Thoracic aorta (tissue), 2 donors: ENCODE measurements around the gene VIPR2. TPM values are rescaled to one million over a fixed set of nuclear protein-coding genes. Genes with fewer than 3 reads are reported as not detected.

Experiments used
- ATAC-seq: fragments of 150-250 bp; one replicate; pipeline ENCODE4 v1.8.0; 2017; ENCODE audit warnings: low read depth; ENCODE audit not compliant: insufficient number of reproducible peaks, low FRiP score
- DNase-seq: peaks from one replicate; pipeline ENCODE4 v3.0.0-alpha.2; 2020; ENCODE audit warnings: low spot score
- H3K27ac ChIP-seq, 2 donors: fragments of 200-600 bp; sonication (generic); 1 replicate in 1 of 2; 2 replicates in 1 of 2; pipeline ENCODE4 v1.5.1; 2016; ENCODE audit warnings: mild to moderate bottlenecking in 2 of 2, moderate library complexity in 2 of 2
- H3K27me3 ChIP-seq: fragments of 200-600 bp; sonication (generic); replicated peaks from 2 replicates; pipeline ENCODE4 v1.6.0; 2016; ENCODE audit warnings: mild to moderate bottlenecking; ENCODE audit not compliant: insufficient read depth
- H3K36me3 ChIP-seq: fragments of 200-600 bp; sonication (generic); one replicate; pipeline ENCODE4 v1.5.1; 2016
- H3K4me1 ChIP-seq, 2 donors: fragments of 200-600 bp; sonication (generic); 1 replicate in 1 of 2; 2 replicates in 1 of 2; pipeline versions ENCODE4 v1.5.1 to v1.6.0; 2016; ENCODE audit warnings: low read depth in 2 of 2, mild to moderate bottlenecking in 1 of 2; ENCODE audit not compliant: control insufficient read depth in 1 of 2
- H3K4me3 ChIP-seq: fragments of 200-600 bp; sonication (generic); 2 replicates; pipeline ENCODE4 v1.5.1; 2016; ENCODE audit warnings: mild to moderate bottlenecking
- H3K9me3 ChIP-seq: fragments of 200-600 bp; sonication (generic); 2 replicates; pipeline ENCODE4 v1.5.1; 2016
- total RNA-seq, 2 donors: library from RNA; depleted of rRNA; stranded (reverse); fragments of >200 nt; gene quantifications; one replicate each; pipeline versions ENCODE4 v1.1.0 to v1.2.3, GENCODE V29; 2016
- TF ChIP-seq, protein P1 (sequence below): fragments of 200-600 bp; sonication (generic); IDR thresholded peaks from one replicate; pipeline ENCODE4 v1.5.1; 2019; ENCODE audit warnings: antibody characterized with exemption

Gene VIPR2
- total RNA-seq, 2 donors from 2014 or later, result 18.3 to 29.5 TPM

DNA sequence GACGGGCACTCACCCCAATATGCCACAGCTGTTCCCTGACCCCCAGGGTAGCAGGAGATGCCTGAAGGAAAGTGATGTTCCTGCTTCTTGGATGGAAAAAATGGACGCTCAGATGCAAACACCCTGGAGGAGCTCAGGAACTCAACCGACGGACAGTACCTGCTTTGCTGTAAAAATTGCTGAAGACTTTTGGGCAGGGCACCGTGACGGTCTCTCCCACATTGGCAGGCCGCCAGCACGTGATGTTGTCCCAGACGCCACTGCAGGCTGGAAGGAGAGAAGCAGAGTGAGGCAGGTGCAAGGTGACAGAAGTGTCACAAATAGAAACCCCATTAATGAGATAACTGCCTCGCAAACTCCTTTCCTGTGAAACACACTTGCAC is 35.0 kb downstream of the VIPR2 start:
- TF ChIP-seq, protein P1, sequence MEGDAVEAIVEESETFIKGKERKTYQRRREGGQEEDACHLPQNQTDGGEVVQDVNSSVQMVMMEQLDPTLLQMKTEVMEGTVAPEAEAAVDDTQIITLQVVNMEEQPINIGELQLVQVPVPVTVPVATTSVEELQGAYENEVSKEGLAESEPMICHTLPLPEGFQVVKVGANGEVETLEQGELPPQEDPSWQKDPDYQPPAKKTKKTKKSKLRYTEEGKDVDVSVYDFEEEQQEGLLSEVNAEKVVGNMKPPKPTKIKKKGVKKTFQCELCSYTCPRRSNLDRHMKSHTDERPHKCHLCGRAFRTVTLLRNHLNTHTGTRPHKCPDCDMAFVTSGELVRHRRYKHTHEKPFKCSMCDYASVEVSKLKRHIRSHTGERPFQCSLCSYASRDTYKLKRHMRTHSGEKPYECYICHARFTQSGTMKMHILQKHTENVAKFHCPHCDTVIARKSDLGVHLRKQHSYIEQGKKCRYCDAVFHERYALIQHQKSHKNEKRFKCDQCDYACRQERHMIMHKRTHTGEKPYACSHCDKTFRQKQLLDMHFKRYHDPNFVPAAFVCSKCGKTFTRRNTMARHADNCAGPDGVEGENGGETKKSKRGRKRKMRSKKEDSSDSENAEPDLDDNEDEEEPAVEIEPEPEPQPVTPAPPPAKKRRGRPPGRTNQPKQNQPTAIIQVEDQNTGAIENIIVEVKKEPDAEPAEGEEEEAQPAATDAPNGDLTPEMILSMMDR, result no peak
- peak overlapping the region; percentile 57 to 73 for H3K27ac ChIP-seq
- ATAC-seq, result no peak
- H3K27me3 ChIP-seq, result no peaks in the 10 kb centered on the region
- no peak overlapping the region for H3K4me3 ChIP-seq
- H3K4me1 ChIP-seq, result peaks cover 24 to 34% of the 10 kb centered on the region in 2 donors
- no peaks in the 10 kb centered on the region for H3K9me3 ChIP-seq
- H3K36me3 ChIP-seq, result no peaks in the 10 kb centered on the region
- no peak for DNase-seq

DNA sequence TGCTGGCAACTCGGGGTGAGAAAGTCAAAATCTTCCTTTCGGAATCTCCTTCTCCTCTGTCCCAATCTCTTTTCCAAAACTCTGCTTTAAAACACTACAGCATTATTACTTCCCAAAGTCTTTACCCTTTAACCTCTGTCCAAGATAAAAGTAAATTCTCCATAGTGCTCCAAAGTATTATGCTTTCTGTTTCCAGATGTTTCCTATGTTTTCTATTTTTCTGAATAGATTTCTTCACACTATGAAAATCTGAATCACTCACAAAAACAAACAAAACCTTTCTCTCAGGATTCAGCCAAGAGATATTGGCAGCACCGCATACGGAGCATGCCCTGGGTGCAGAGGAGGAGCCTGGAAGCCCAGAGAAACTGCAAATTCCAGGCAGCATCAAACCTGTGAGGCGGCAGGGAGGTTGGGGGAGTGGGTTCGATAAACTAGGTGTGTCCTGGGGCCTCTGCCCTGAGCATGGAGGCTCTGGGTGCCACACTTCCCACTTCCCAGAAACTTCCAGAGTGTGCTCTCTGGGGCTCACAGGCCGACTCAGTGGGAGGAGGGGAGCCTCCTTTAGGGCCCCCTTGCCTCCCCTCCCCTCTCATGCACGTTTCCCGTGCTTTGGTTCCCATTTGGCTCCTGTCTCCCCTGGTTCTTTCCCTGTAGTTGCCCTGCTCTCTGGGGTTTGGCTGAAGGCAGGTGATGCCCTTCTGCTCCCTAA is 35.6 kb downstream of the VIPR2 start:
- no peak overlapping the region for H3K4me3 ChIP-seq
- no peaks in the 10 kb centered on the region for H3K36me3 ChIP-seq
- no peak for DNase-seq
- H3K4me1 ChIP-seq, result peaks cover 26 to 39% of the 10 kb centered on the region in 2 donors
- peak; percentile 15 for ATAC-seq
- no peaks in the 10 kb centered on the region for H3K9me3 ChIP-seq
- peak overlapping the region; percentile 57 to 73 for H3K27ac ChIP-seq
- H3K27me3 ChIP-seq, result no peaks in the 10 kb centered on the region
- TF ChIP-seq, protein P1, result no peak

DNA sequence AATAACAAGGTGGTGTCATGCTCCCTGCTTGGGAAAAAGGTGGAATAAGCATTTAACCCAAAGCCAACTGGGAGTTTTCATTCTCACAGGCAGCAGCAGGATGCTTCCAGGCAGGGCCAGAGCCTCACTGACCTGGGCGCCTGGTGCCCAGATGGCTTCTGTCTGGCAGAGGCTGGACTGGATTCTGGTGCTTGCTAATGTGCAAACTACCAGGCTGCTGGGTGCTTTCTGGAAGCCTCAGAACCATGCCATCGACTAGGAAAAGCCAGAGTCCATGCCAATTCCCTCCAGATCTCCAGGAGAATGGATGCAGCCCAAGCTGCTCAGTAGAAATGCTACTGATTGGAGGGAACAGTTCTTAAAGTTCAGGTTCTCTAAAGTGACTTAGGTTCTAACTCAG is 36.2 kb downstream of the VIPR2 start:
- no peak overlapping the region for H3K4me3 ChIP-seq
- H3K36me3 ChIP-seq, result no peaks in the 10 kb centered on the region
- peaks cover 31 to 45% of the 10 kb centered on the region in 2 donors for H3K4me1 ChIP-seq
- no peaks in the 10 kb centered on the region for H3K27me3 ChIP-seq
- no peaks in the 10 kb centered on the region for H3K9me3 ChIP-seq
- ATAC-seq (no peak), DNase-seq (no peak)
- TF ChIP-seq, protein P1, result no peak
- peak overlapping the region; percentile 57 to 73 for H3K27ac ChIP-seq

DNA sequence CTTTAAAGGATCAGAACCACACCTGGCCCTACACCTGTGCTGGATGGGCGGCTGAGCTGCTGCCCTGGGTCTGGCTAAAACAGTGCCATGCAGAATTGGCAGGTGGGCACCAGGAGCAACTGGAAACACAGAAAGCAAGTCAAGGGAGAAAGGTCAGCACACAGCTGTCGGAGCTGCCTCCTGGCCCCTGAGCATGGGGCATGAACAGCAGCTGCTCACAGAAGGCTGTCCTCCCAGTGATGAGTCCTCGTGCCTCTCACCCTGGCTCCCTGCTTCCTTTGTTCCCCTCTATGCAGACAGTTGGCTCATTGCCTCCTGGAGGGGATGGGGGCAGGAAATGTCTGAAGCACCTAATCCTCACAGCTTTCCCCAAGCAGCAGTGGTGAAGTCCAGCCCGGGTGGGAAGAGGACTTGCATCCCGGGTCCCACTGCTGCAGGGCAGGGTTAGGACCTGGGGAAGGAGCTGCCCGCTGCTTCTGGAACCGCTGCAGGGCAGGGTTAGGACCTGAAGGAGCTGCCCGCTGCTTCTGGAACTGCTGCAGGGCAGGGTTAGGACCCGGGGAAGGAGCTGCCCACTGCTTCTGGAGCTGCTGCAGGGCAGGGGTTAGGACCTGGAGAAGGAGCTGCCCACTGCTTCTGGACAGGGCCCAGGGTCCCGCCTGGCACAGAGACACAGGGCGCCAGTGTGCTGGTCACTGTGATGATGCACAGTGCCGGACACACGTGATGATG is 37.3 kb downstream of the VIPR2 start:
- TF ChIP-seq, protein P1, result no peak
- no peaks in the 10 kb centered on the region for H3K36me3 ChIP-seq
- H3K4me1 ChIP-seq, result peaks cover 31 to 54% of the 10 kb centered on the region in 2 donors
- no peak for ATAC-seq
- no peaks in the 10 kb centered on the region for H3K27me3 ChIP-seq
- no peak overlapping the region for H3K4me3 ChIP-seq
- no peak for DNase-seq
- H3K9me3 ChIP-seq, result no peaks in the 10 kb centered on the region
- peak overlapping the region; percentile 57 to 73 for H3K27ac ChIP-seq
